ENCODE data around the gene PAK6.

Gene PAK6

DNA sequence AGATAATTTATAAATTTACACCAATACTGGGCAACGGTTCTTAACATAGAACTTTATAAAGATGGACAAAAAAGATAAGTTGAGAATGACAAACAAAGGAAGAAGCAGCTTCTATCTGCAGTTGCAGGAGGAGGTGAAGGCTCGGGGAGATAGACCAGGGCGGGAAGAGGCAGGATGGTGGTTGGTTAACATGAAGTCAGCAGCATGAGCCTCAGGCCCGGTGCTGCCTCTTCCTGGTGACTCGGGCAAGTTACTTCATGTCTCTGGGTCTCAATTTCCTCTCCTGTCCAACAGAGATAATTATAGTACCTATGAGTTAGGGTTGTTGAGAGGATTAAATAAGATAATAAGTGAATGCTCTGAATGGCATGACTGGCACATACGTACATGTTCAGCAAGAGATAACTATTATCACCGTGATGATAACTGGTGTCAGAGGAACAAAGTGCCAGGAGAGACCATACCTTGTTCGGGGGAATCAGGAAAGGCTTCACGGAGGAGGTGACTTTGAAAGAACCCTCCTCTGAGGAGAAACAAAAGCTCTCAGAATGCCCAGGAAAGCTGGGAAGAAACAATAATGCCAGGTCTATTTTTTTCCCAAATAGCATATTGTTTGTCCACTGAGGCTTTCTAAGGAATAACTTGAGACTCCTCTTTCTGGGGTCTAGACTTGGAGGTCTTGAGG is 4.4 kb downstream of the PAK6 start:
- Histone ChIP-seq H3K9me3 (no peaks in the 10 kb centered on the region), H3K27me3 (no peaks in the 10 kb centered on the region), H3K4me3 (ENCODE audit: low read depth, low read length) (no peak overlapping the region), H3K4me1 (no peaks in the 10 kb centered on the region; the same call in 1 of the 2 replicates), H3K36me3 (no peaks in the 10 kb centered on the region)
- TF ChIP-seq, protein P1, sequence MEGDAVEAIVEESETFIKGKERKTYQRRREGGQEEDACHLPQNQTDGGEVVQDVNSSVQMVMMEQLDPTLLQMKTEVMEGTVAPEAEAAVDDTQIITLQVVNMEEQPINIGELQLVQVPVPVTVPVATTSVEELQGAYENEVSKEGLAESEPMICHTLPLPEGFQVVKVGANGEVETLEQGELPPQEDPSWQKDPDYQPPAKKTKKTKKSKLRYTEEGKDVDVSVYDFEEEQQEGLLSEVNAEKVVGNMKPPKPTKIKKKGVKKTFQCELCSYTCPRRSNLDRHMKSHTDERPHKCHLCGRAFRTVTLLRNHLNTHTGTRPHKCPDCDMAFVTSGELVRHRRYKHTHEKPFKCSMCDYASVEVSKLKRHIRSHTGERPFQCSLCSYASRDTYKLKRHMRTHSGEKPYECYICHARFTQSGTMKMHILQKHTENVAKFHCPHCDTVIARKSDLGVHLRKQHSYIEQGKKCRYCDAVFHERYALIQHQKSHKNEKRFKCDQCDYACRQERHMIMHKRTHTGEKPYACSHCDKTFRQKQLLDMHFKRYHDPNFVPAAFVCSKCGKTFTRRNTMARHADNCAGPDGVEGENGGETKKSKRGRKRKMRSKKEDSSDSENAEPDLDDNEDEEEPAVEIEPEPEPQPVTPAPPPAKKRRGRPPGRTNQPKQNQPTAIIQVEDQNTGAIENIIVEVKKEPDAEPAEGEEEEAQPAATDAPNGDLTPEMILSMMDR (IDR thresholded peaks at IDR 0.05; ENCODE audit: low read depth, low read length), result no peak
- no peak for DNase-seq

DNA sequence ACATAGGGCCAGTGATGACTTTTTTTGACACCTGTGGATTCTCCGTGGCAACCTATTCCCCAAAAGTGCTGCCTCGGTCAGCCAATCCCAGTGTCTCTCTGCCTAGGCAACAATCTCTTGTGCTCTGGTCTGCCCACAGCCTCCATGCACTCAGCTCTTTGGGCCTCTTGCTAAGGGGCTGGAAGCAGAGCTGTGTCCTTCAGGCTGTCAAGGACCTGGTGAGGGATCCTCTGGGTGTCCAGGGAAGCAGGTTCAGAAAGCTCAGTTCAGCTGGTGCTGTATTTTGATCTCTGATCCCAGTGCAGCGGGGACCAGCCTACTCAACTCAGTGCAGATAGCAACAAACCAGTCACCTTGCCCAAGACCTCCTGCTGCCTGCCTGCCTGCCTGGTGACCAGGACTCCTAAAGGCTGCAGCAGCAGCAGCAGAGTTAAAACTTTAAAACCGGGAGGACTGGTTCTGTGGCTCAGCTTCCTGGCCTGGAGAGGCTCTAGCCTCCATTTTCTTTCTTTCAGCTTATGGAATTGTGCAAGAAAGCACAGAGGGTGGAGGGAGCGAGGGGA is 6.2 kb downstream of the PAK6 start:
- Histone ChIP-seq H3K4me3 (ENCODE audit: low read depth, low read length) (no peak overlapping the region), H3K36me3 (no peaks in the 10 kb centered on the region), H3K4me1 (peaks cover 10% of the 10 kb centered on the region), H3K27me3 (no peaks in the 10 kb centered on the region), H3K9me3 (no peaks in the 10 kb centered on the region)
- no peak for DNase-seq
- TF ChIP-seq, protein P1 (IDR thresholded peaks at IDR 0.05; ENCODE audit: low read depth, low read length), result no peak

DNA sequence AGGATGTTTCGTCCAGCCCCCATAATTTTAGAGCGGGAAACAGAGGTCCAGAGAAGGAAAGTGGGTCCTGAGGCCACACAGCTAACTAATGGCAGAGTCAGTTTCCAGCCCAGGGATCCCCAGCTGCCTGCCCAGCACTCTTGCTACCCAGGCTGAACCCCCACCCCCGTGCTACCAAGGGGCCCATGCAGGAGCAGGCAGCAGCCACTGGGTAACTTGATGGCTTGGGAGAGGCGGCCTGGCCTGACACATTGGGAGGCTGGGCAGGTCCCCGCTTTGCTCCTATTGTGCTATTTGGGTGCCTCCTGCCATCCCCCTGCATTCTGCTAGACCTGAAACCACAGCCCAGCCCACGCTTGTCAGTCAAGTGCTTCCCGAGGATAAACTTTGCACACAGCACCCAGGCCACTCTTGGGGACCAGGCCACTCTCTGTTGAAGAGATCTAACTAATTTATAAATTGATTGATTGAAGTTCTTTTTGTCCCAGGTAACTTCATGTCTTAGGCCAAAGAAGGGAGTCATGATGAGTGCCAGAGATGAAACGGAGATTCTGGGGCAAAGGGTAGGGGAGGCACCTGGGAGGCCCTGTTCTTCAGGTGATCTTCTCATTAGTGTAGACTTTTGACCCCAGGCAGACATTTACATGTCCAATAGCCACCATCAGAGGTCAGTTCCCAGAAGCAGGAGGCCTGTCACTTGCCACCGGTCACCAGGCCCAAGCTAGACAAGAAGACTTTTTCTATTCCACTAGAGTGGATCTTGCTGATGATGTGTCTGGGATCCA is 7.0 kb downstream of the PAK6 start:
- TF ChIP-seq, protein P1 (IDR thresholded peaks at IDR 0.05; ENCODE audit: low read depth, low read length), result no peak
- no peak for DNase-seq
- Histone ChIP-seq H3K27me3 (no peaks in the 10 kb centered on the region), H3K4me3 (ENCODE audit: low read depth, low read length) (no peak overlapping the region), H3K36me3 (no peaks in the 10 kb centered on the region), H3K4me1 (peaks cover 10% of the 10 kb centered on the region), H3K9me3 (no peaks in the 10 kb centered on the region)

DNA sequence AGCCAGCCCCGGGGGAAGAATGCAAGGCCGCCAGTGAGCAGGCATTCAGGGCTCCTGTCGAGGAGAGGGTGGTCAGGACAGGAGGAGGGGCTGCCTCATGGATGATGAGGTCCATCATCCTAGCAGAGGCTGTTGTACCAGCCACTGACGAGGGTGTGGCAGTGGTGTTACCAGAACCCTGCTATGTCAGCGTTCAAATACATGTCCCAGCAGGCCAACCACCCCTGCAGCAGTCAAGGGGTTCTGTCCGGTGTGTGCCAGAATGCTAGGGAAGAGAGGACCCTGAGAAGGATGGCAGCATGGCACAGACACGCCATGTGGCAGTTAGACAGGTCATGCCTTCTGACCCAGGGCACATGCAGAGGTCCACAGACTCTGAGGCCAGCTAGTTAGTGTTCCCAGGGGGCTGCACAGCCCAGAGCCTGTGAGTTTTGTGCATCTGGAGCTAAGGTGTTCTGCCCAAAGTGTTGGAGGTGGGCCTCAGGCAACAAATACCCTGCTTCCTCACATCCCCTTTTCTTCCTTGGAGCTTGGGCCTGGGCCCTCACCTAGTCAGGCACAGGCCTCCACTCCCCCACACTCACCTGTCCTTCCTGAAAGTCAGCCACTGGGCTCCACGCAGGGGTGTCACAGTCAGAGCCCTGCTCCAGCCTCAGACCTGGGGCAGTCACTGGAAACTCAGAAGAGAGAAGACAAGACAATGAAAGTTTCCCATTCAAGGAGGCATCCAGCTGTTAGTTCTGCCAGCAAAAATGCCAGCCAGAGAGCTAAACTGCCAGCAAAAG is 7.8 kb downstream of the PAK6 start:
- H3K4me3 ChIP-seq (ENCODE audit: low read depth, low read length), result no peak overlapping the region
- TF ChIP-seq, protein P1 (IDR thresholded peaks at IDR 0.05; ENCODE audit: low read depth, low read length), result no peak
- H3K9me3 ChIP-seq, result no peaks in the 10 kb centered on the region
- no peak for DNase-seq
- H3K36me3 ChIP-seq, result no peaks in the 10 kb centered on the region
- H3K27me3 ChIP-seq, result no peaks in the 10 kb centered on the region
- H3K4me1 ChIP-seq, result peaks cover 10% of the 10 kb centered on the region

DNA sequence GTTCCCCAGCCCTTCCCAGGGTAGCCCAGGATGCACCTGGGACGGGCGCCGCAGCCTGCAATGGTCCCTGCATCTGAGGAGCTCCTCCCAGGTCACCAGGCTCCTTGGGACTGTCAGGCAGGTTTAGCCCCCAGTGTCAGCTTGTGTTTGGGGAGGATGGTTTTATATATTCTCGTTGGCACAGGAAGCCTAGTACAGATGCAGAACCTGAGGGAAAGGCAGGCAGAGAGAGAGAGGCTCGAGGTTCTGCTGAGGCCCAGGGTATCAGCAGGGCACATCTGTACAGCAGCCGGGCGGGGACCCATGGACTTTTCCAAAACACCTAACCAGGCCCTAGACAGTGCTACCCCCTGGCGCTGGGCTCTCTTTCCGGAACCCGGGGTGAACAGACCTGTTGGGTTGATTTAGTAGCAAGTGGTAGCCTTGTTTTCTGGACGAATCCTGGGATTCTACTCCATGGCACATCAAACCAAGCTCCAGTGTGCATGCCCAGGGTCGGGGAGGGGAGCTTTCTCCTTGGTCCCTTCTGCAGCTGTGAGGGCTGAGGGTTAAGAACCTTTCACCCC is 8.6 kb downstream of the PAK6 start:
- H3K36me3 ChIP-seq, result no peaks in the 10 kb centered on the region
- no peaks in the 10 kb centered on the region for H3K9me3 ChIP-seq
- TF ChIP-seq, protein P1 (IDR thresholded peaks at IDR 0.05; ENCODE audit: low read depth, low read length), result no peak
- H3K4me1 ChIP-seq, result peaks cover 10% of the 10 kb centered on the region
- DNase-seq, result no peak
- peaks cover 1% of the 10 kb centered on the region for H3K27me3 ChIP-seq
- H3K4me3 ChIP-seq (ENCODE audit: low read depth, low read length), result no peak overlapping the region
